ENCODE results near the gene MYH4.

The MYH4 gene

DNA sequence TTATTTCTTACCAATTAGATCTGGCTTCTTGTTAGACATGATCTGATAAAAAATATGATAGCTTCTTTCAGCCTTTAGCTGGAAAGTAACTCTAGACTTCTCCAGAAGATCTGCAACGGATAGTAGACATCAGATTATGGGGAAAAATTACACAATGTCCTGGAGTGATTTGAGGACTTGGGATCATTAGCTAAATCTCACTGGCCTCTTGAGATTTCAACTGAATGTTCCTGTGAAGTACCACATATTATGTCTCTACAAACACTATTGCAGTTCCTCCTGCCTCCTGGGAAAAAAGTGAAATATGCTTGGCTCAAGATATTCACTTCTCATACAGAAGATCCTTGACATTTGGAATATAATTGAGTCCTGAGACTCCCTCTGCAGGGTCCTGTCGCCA is 43.5 kb upstream of the MYH4 start:
- no peak overlapping the region for H3K27ac ChIP-seq
- no peaks in the 10 kb centered on the region for H3K4me1 ChIP-seq (ENCODE audit: control insufficient read depth in 1 of 2, insufficient read depth in 1 of 2, low read depth in 1 of 2, low read length in 1 of 2)
- no peaks in the 10 kb centered on the region for H3K9me3 ChIP-seq
- no peaks in the 10 kb centered on the region for H3K36me3 ChIP-seq
- TF ChIP-seq, protein P1, sequence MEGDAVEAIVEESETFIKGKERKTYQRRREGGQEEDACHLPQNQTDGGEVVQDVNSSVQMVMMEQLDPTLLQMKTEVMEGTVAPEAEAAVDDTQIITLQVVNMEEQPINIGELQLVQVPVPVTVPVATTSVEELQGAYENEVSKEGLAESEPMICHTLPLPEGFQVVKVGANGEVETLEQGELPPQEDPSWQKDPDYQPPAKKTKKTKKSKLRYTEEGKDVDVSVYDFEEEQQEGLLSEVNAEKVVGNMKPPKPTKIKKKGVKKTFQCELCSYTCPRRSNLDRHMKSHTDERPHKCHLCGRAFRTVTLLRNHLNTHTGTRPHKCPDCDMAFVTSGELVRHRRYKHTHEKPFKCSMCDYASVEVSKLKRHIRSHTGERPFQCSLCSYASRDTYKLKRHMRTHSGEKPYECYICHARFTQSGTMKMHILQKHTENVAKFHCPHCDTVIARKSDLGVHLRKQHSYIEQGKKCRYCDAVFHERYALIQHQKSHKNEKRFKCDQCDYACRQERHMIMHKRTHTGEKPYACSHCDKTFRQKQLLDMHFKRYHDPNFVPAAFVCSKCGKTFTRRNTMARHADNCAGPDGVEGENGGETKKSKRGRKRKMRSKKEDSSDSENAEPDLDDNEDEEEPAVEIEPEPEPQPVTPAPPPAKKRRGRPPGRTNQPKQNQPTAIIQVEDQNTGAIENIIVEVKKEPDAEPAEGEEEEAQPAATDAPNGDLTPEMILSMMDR (IDR thresholded peaks at IDR 0.05): no peak
- H3K4me3 ChIP-seq (ENCODE audit: low read depth in 1 of 2, low read length in 1 of 2): no peak overlapping the region
- H3K27me3 ChIP-seq: no peaks in the 10 kb centered on the region

DNA sequence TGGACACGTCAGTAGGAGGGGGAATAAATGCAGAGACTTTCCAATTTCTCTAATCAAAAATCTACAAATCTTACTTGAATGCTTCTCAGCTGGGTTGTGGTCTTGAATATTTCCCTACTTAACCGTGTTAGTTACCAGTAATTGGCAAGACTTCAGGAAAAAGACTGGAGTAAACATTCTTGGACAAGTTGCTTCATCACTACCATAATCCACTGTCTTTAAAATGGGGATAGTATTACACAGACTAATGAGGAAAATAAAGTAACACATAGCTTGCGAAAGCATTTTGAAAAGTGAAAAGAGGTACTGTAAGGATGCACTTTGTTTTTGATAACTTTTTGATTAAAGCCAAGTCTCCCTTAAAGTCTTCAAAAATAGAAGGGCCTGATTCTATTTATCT is 30.6 kb upstream of the MYH4 start:
- no peak overlapping the region for H3K4me3 ChIP-seq (ENCODE audit: low read depth in 1 of 2, low read length in 1 of 2)
- no peaks in the 10 kb centered on the region for H3K36me3 ChIP-seq
- TF ChIP-seq, protein P1 (IDR thresholded peaks at IDR 0.05): no peak
- H3K4me1 ChIP-seq (ENCODE audit: control insufficient read depth in 1 of 2, insufficient read depth in 1 of 2, low read depth in 1 of 2, low read length in 1 of 2): no peaks in the 10 kb centered on the region
- H3K9me3 ChIP-seq: no peaks in the 10 kb centered on the region
- no peak overlapping the region for H3K27ac ChIP-seq
- no peaks in the 10 kb centered on the region for H3K27me3 ChIP-seq

DNA sequence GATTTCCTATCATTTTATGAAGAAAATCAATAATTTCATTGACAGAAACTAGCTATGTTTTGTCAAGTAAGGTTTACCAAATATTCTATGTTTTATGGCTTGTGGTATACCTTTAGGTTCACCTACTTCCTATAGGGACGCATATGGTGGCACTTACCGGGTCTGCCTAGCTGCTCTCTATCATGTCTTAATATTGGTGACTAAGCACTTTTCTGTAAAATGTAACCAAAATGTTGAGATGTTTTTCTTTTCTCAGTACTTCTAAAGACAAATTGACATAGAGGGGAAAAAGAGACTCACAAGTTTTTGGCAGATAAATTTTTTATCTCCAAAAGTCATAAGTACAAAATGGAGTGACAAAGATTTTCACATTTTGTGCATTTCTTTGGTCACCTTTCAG is 22.6 kb upstream of the MYH4 start:
- Histone ChIP-seq H3K4me1 (ENCODE audit: control insufficient read depth in 1 of 2, insufficient read depth in 1 of 2, low read depth in 1 of 2, low read length in 1 of 2) (no peaks in the 10 kb centered on the region), H3K27ac (no peak overlapping the region), H3K9me3 (peaks cover 2% of the 10 kb centered on the region), H3K36me3 (no peaks in the 10 kb centered on the region), H3K27me3 (no peaks in the 10 kb centered on the region), H3K4me3 (ENCODE audit: low read depth in 1 of 2, low read length in 1 of 2) (no peak overlapping the region)
- TF ChIP-seq, protein P1 (IDR thresholded peaks at IDR 0.05): no peak

DNA sequence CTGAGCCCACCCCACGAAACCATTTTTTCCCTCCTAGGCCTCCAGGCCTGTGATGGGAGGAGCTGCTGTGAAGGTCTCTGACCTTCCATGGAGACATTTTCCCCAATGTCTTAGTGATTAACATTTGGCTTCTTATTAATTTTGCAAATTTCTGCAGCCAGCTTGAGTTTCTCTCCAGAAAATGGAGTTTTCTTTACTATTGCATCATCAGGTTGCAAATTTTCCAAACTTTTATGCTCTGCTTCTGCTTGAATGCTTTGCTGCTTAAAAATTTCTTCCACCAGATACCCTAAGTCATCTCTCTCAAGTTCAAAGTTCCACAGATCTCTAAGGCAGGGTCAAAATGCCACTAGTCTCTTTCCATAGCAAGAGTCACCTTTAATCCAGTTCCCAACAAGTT is 12.9 kb upstream of the MYH4 start:
- H3K9me3 ChIP-seq: no peaks in the 10 kb centered on the region
- no peaks in the 10 kb centered on the region for H3K27me3 ChIP-seq
- no peaks in the 10 kb centered on the region for H3K36me3 ChIP-seq
- H3K4me1 ChIP-seq (ENCODE audit: control insufficient read depth in 1 of 2, insufficient read depth in 1 of 2, low read depth in 1 of 2, low read length in 1 of 2): no peaks in the 10 kb centered on the region
- TF ChIP-seq, protein P1 (IDR thresholded peaks at IDR 0.05): no peak
- no peak overlapping the region for H3K4me3 ChIP-seq (ENCODE audit: low read depth in 1 of 2, low read length in 1 of 2)
- no peak overlapping the region for H3K27ac ChIP-seq

DNA sequence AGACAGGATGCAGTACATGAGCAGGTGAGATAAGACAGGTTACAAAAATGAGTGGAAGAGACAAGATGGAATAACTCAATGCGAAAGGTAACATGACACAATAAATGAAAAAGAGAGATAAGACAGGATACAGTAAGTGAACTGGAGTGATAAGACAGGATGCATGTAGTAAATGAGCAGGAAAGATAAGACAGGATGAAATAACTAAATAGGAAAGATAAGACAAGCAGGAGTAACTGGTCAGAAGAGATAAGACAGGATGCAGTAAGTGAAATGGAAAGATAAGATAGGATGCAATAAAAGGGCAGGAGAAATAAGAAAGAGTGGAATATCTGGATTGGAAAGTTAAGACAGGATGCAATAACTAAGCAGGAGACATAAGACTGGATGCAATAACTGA is 8.3 kb upstream of the MYH4 start:
- Histone ChIP-seq H3K4me1 (ENCODE audit: control insufficient read depth in 1 of 2, insufficient read depth in 1 of 2, low read depth in 1 of 2, low read length in 1 of 2) (no peaks in the 10 kb centered on the region), H3K4me3 (ENCODE audit: low read depth in 1 of 2, low read length in 1 of 2) (no peak overlapping the region), H3K27ac (no peak overlapping the region), H3K27me3 (peaks cover 9% of the 10 kb centered on the region), H3K36me3 (no peaks in the 10 kb centered on the region), H3K9me3 (no peaks in the 10 kb centered on the region)
- TF ChIP-seq, protein P1 (IDR thresholded peaks at IDR 0.05): no peak

DNA sequence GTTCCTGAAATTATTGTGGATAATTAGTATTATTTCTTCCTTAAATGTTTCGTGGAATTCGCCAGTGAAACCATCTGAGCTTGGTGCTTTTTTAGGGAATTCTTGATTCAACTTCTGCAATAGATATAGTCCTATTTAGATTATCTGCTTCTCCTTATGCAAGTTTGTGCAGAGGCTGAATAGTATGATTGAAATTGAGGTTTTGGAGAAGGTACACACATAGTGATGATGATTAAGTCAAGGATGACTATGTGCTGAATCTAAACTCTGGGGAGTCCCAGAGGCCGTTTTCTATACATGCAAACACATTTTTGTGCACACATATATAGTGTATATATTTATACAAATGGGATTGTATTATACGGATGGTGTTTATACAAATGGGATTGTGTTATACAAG is 5.2 kb upstream of the MYH4 start:
- TF ChIP-seq, protein P1 (IDR thresholded peaks at IDR 0.05): no peak
- H3K27me3 ChIP-seq: peaks cover 9% of the 10 kb centered on the region
- no peak overlapping the region for H3K27ac ChIP-seq
- H3K4me3 ChIP-seq (ENCODE audit: low read depth in 1 of 2, low read length in 1 of 2): no peak overlapping the region
- H3K36me3 ChIP-seq: no peaks in the 10 kb centered on the region
- no peaks in the 10 kb centered on the region for H3K9me3 ChIP-seq
- H3K4me1 ChIP-seq (ENCODE audit: control insufficient read depth in 1 of 2, insufficient read depth in 1 of 2, low read depth in 1 of 2, low read length in 1 of 2): no peaks in the 10 kb centered on the region
